GM18505 (cell line): ENCODE data around the gene MINDY2.

ENCODE experiments used
- ATAC-seq: cut with Tn5 transposase; IDR thresholded peaks from one replicate; pipeline ENCODE4 v1.9.1; 2021; ENCODE audit not compliant: unreplicated experiment
- POLR2A ChIP-seq: IDR thresholded peaks from 4 replicates; pipeline ENCODE4 v1.6.1; 2011; ENCODE audit warnings: borderline replicate concordance; ENCODE audit not compliant: insufficient read depth, insufficient read length; ENCODE audit errors: extremely low read depth

Gene MINDY2

DNA sequence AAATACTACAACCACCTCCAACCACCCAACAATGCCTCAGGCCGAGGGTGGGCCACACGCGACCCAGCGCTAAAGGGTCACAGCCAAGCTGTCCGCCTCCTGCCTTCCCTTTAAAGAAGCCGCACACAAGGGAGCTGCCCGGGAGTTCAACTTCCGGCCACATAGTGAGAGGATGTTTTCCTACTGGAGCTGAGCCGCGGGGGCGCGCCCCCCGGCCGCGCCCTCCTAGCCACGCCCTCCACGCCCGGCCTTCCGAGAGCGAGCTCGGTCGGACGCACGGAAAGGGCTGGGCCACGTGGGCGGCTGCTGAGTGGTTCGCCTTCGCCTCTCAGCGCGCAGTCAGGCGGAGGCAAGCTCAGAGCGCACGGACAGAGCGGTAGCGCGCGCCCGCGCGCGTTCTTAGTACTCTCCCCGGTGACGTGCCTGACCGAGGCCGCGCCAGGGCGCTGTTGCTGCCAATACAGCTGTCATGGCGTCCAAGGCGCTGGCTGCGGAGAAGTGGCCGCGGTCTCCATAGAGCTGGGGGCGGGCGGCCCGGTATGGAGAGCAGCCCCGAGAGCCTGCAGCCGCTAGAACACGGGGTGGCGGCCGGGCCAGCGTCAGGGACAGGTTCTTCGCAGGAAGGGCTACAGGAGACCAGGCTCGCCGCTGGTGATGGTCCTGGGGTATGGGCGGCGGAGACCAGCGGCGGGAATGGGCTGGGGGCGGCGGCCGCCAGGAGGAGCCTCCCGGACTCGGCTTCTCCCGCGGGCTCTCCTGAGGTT is at the start of gene MINDY2:
TSS of gene MINDY2 (plus strand) at position 446 of the 764 bp plus-strand sequence. CDS start at position 540, 94 bp downstream.
- TF ChIP-seq POLR2A = peak; percentile 87
- peak; percentile 94 for ATAC-seq

- TF ChIP-seq POLR2A = no peak
Observed at GRCh38 chr15:58724466-58724865, 46.6 kb upstream of the MINDY2 start.

GRCh38 chr15:58726867-58727266 is 44.2 kb upstream of the MINDY2 start:
- ATAC-seq = no peak
- TF ChIP-seq POLR2A = no peak

More at GRCh38 chr15:58724466-58724865, 46.6 kb upstream of the MINDY2 start:
- ATAC-seq = peak; percentile 69

DNA sequence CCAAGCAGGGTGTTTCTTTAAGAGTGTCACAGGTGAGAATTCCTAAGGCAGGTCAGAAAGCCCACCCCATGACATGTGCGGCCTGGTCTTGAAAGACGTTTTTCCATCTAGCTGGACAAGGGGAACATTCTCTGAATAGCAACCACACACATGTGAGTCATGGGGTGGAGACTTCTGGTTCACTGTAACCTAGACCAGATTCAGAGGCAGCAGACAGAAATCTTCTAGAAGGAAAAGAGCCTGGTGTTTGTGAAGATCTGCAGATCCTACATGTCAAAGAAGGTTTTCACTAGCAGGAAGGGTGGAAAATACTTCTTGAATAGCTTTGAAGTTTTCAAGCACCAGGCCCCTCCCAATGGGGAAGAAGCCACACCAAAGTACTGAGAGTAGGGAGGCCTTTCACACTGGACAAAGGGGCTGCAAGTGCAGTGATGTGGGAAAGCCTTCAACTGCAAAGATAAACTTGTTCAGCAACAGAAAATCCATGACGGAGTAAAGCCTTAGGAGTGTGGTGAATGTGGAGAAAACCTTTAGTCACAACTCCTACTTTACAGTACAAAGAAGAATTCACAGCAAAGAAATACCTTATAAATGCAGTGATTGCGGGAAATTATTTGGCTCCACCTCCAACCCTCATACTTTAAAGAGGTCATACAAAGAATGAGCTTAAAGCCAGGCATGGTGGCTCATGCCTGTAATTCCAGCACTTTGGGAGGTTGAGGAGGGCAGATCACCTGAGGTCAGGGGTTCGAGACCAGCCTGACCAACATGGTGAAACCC is 39.2 kb upstream of the MINDY2 start:
- ATAC-seq = no peak
- no peak for TF ChIP-seq POLR2A

- no peak for TF ChIP-seq POLR2A
- ATAC-seq = no peak
Observed at GRCh38 chr15:58732625-58733363, 38.3 kb upstream of the MINDY2 start.

DNA sequence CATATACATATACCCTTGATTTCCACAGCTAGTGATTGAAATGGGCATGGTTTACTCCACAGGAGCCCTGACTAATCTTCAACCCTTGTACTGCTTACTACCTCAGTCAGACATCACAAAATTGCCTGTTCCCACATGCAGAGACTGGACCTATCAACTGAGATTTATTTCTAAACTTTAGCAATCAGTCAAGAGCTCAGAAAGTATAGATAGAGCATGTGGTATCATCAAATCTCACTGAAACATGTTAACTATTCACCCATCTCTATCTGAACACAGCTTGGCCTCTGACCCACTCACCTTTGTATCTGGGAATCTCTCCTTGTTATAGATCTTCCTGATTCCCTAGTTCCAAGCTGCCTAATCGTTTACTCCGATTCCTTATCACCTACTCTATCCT is 36.2 kb upstream of the MINDY2 start:
- ATAC-seq = no peak
- no peak for TF ChIP-seq POLR2A

DNA sequence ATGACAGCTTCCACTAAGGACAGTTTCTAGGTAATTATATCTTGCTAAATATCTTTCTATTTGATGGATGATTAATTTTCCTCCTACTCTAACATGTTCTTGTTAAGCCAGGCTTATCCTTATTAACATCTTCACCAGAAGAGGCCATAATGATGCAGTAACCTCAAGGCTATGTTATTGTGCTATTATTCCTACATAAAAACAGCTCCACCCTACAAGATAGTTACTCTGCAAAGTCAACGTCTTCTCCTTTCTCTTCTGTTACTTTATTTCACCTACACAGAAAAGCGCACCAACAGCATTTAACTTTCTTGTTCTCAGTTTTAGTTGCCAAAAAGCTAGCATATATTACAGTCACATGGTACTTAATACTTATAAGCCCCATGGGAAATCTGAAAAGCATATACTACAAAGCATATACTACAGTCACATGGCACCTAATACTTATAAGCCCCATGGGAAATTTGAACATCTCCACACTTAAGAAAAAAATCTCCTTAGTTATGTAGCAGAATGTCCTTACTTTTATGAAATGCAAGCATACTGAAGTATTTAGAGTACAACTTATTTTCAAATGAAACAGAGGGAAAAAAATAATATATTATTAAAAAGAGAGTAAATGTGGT is 35.0 kb upstream of the MINDY2 start:
- no peak for ATAC-seq
- TF ChIP-seq POLR2A = no peak

- ATAC-seq = no peak
- no peak for TF ChIP-seq POLR2A
Observed at GRCh38 chr15:58737298-58737697, 33.8 kb upstream of the MINDY2 start.

- TF ChIP-seq POLR2A = no peak
- no peak for ATAC-seq
Observed at GRCh38 chr15:58738046-58738707, 32.9 kb upstream of the MINDY2 start.

- no peak for ATAC-seq
- no peak for TF ChIP-seq POLR2A
Observed at GRCh38 chr15:58740436-58740835, 30.7 kb upstream of the MINDY2 start.

DNA sequence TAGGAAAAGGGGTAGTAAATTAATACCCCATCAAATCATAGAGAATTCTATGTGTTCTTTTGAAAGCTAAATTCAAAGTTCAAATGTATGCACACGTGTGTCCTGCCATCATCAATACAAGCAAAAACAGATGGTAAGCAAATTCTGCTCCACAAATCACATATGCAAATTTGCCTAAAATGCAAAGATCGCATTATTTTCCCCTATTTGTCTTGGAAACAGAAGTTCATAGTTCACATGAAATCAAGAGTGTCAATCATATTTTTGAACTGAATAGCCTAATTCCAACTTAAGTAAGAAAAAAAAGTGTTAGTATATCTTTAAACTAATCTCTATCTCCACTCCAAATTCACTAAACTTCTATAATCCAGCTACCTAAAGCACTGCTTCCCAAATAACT is 30.1 kb upstream of the MINDY2 start:
- ATAC-seq = no peak
- TF ChIP-seq POLR2A = no peak

GRCh38 chr15:58742022-58742813 is 28.9 kb upstream of the MINDY2 start:
- no peak for TF ChIP-seq POLR2A
- no peak for ATAC-seq
